GM12874 (cell line): ENCODE data around the gene PGK2.

ENCODE experiments used
- CTCF ChIP-seq: IDR thresholded peaks from 2 replicates; pipeline ENCODE4 v1.5.1; 2011; ENCODE audit warnings: low read depth, mild to moderate bottlenecking, control low read depth, low read length, moderate library complexity; ENCODE audit not compliant: insufficient read depth

The PGK2 gene

GRCh38 chr6:49772285-49772684 is 14.8 kb downstream of the PGK2 start:
- TF ChIP-seq CTCF: no peak

GRCh38 chr6:49766762-49767161 is 20.3 kb downstream of the PGK2 start:
- TF ChIP-seq CTCF: no peak

GRCh38 chr6:49764571-49765236 is 22.4 kb downstream of the PGK2 start:
- TF ChIP-seq CTCF: no peak

GRCh38 chr6:49744259-49744658 is 42.8 kb downstream of the PGK2 start, which contains the start of gene CRISP3:
Gene CRISP3 (minus strand): TSS chr6:49744388. CDS start chr6:49744367, 21 bp downstream.
- no peak for TF ChIP-seq CTCF

GRCh38 chr6:49743429-49743828 is 43.7 kb downstream of the PGK2 start:
- TF ChIP-seq CTCF: no peak

GRCh38 chr6:49739423-49739822 is 47.7 kb downstream of the PGK2 start:
- no peak for TF ChIP-seq CTCF

GRCh38 chr6:49736017-49736508 is 51.0 kb downstream of the PGK2 start:
- no peak for TF ChIP-seq CTCF
